Mesenteric fat pad (tissue), 1 donor: ENCODE measurements around the gene LMO2. TPM values are rescaled to one million over a fixed set of nuclear protein-coding genes. Genes with fewer than 3 reads are reported as not detected.
"Not testable (repeated sequence)": the region's sequence is repeated elsewhere in the genome, so short reads cannot be mapped to it uniquely, and the experiment has no call there.

Experiments used
- DNase-seq: peaks from one replicate; pipeline ENCODE4 v3.0.0-alpha.2; 2020; ENCODE audit warnings: low spot score
- total RNA-seq: library from RNA; stranded (reverse); fragmentation: NEBNext Ultra II Directional; extraction: Animal tissue kit (Norgen Biotek cat#: 25700); gene quantifications from one replicate; pipeline ENCODE4 v1.2.1, GENCODE V29; 2021
- donor health status: DM: yes; HTN: yes; CAD: no.

The LMO2 gene
- total RNA-seq, 1 donor from 2014 or later, result 27.3 TPM

GRCh38 chr11:33863418-33864172 is 28.3 kb downstream of the LMO2 start:
- no peak for DNase-seq

- no peak for DNase-seq
These were observed 29.8 kb downstream of the LMO2 start for GRCh38 chr11:33861941-33862589.

GRCh38 chr11:33861386-33861785 is 30.5 kb downstream of the LMO2 start:
- no peak for DNase-seq

- no peak for DNase-seq
These were observed 30.9 kb downstream of the LMO2 start for GRCh38 chr11:33860926-33861325.

GRCh38 chr11:33859306-33859705 is 32.6 kb downstream of the LMO2 start:
- no peak for DNase-seq

GRCh38 chr11:33857933-33858371 is 33.9 kb downstream of the LMO2 start:
- no peak for DNase-seq

GRCh38 chr11:33855500-33855899 is 36.4 kb downstream of the LMO2 start:
- DNase-seq, result no peak

GRCh38 chr11:33848717-33849390 is 43.0 kb downstream of the LMO2 start:
- DNase-seq, result no peak

GRCh38 chr11:33847251-33847650 is 44.6 kb downstream of the LMO2 start:
- DNase-seq, result no peak

- DNase-seq, result no peak
These were observed 47.6 kb downstream of the LMO2 start for GRCh38 chr11:33844236-33844635.

GRCh38 chr11:33843018-33843417 is 48.9 kb downstream of the LMO2 start:
- DNase-seq, result no peak

- DNase-seq, result no peak
These were observed 49.5 kb downstream of the LMO2 start for GRCh38 chr11:33842236-33842915.

GRCh38 chr11:33838234-33838633 is 53.6 kb downstream of the LMO2 start:
- not testable (repeated sequence) for DNase-seq

GRCh38 chr11:33837334-33837733 is 54.5 kb downstream of the LMO2 start:
- DNase-seq, result not testable (repeated sequence)

GRCh38 chr11:33835143-33835878 is 56.6 kb downstream of the LMO2 start:
- no peak for DNase-seq

- no peak for DNase-seq
These were observed 59.2 kb downstream of the LMO2 start for GRCh38 chr11:33832676-33833075.

- no peak for DNase-seq
These were observed 60.8 kb downstream of the LMO2 start for GRCh38 chr11:33830903-33831648.

GRCh38 chr11:33829430-33830141 is 62.3 kb downstream of the LMO2 start:
- no peak for DNase-seq

GRCh38 chr11:33828604-33829429 is 63.1 kb downstream of the LMO2 start:
- DNase-seq, result no peak
